Thyroid gland (tissue), 4 donors: ENCODE data around the gene COX4I2. TPM values are rescaled to one million over a fixed set of nuclear protein-coding genes. Genes with fewer than 3 reads are reported as not detected.

Source experiments
- DNase-seq, 2 donors: peaks; one replicate each; pipeline ENCODE4 v3.0.0-alpha.2; 2019
- H3K27ac ChIP-seq, 3 donors: fragments of 200-600 bp; sonication (generic); 1 replicate in 2 of 3; 2 replicates in 1 of 3; pipeline ENCODE4 v1.5.1; 2016 to 2019; ENCODE audit warnings: mild to moderate bottlenecking in 1 of 3, moderate library complexity in 1 of 3
- H3K27me3 ChIP-seq: fragments of 200-600 bp; sonication (generic); one replicate; pipeline ENCODE4 v1.5.1; 2019
- H3K36me3 ChIP-seq, 2 donors: fragments of 200-600 bp; sonication (generic); one replicate each; pipeline ENCODE4 v1.5.1; 2016 to 2019
- H3K4me1 ChIP-seq, 2 donors: fragments of 200-600 bp; sonication (generic); one replicate each; pipeline ENCODE4 v1.5.1; 2017 to 2019
- H3K4me3 ChIP-seq, 3 donors: fragments of 200-600 bp; sonication (generic); replicated peaks in 1 of 3; 1 replicate in 2 of 3; 2 replicates in 1 of 3; pipeline ENCODE4 v1.5.1; 2016; ENCODE audit warnings: mild to moderate bottlenecking in 1 of 3
- H3K9me3 ChIP-seq: fragments of 200-600 bp; sonication (generic); one replicate; pipeline ENCODE4 v1.5.1; 2017
- CTCF ChIP-seq, 6 experiments: fragments of 200-600 bp in 3 of 6; fragments of 450-650 bp in 3 of 6; sonication (generic) in 3 of 6; IDR thresholded peaks; one replicate each; pipeline ENCODE4 v1.5.1; 2016 to 2019; ENCODE audit warnings: antibody characterized with exemption in 6 of 6, mild to moderate bottlenecking in 2 of 6, inconsistent platforms in 1 of 6, moderate library complexity in 1 of 6
- POLR2A ChIP-seq, 2 donors: fragments of 450-650 bp; IDR thresholded peaks; one replicate each; pipeline ENCODE4 v1.6.1; 2017; ENCODE audit warnings: antibody characterized with exemption in 2 of 2, mild to moderate bottlenecking in 2 of 2, moderate library complexity in 1 of 2
- WGBS, 2 donors: methylation state at CpG; one replicate each; pipeline ENCODE4 v1.1.5; 2017; 5-methylcytosine and 5-hydroxymethylcytosine counted together
- intact Hi-C: fragments of 100-400 bp; cut with DNase I; formaldehyde crosslinking; loops from one replicate; pipeline ENCODE4 v1.15.1; 2023
- total RNA-seq, 4 donors: library from RNA; depleted of rRNA; stranded (reverse); fragments of >200 nt; gene quantifications; one replicate each; pipeline ENCODE4 v1.2.3, GENCODE V29; 2016

The COX4I2 gene
- total RNA-seq, 4 donors from 2014 or later: 1.1 to 4.8 (median 3.4) TPM

- intact Hi-C loops: no loop called here
- Histone ChIP-seq H3K36me3 (no peaks in the 10 kb centered on the region), H3K4me1 (peaks cover 46 to 83% of the 10 kb centered on the region in 2 donors), H3K4me3 (no peak overlapping the region), H3K27me3 (no peaks in the 10 kb centered on the region), H3K27ac (peak overlapping the region in 1 of 3 donors; percentile 80), H3K9me3 (no peaks in the 10 kb centered on the region)
- TF ChIP-seq CTCF (IDR thresholded peaks at IDR 0.05) (no peak), POLR2A (IDR thresholded peaks at IDR 0.05) (no peak)
- 85 to 97% methylated on average over 3 of the region's 3 CpGs for WGBS, 2 donors
- no peak for DNase-seq
Measured at GRCh38 chr20:31681769-31682168, 44.1 kb downstream of the COX4I2 start.

GRCh38 chr20:31682352-31682751 is 44.6 kb downstream of the COX4I2 start:
- intact Hi-C loops: no loop called here
- H3K36me3 ChIP-seq: no peaks in the 10 kb centered on the region
- H3K4me3 ChIP-seq: no peak overlapping the region
- no peaks in the 10 kb centered on the region for H3K27me3 ChIP-seq
- H3K27ac ChIP-seq: no peak overlapping the region
- DNase-seq: no peak
- H3K4me1 ChIP-seq: peaks cover 44 to 79% of the 10 kb centered on the region in 2 donors
- 97 to 98% methylated on average over 3 of the region's 3 CpGs for WGBS, 2 donors
- TF ChIP-seq CTCF (IDR thresholded peaks at IDR 0.05) (no peak), POLR2A (IDR thresholded peaks at IDR 0.05) (no peak)
- no peaks in the 10 kb centered on the region for H3K9me3 ChIP-seq

- TF ChIP-seq POLR2A (IDR thresholded peaks at IDR 0.05) (no peak), CTCF (IDR thresholded peaks at IDR 0.05) (no peak)
- Histone ChIP-seq H3K9me3 (no peaks in the 10 kb centered on the region), H3K36me3 (no peaks in the 10 kb centered on the region), H3K27ac (no peak overlapping the region), H3K4me3 (no peak overlapping the region), H3K27me3 (no peaks in the 10 kb centered on the region), H3K4me1 (peaks cover 38 to 73% of the 10 kb centered on the region in 2 donors)
- no peak for DNase-seq
- intact Hi-C loops: no loop called here
- 78 to 90% methylated on average over 2 of the region's 2 CpGs for WGBS, 2 donors
Measured at GRCh38 chr20:31682927-31683326, 45.2 kb downstream of the COX4I2 start.

- TF ChIP-seq POLR2A (IDR thresholded peaks at IDR 0.05) (no peak), CTCF (IDR thresholded peaks at IDR 0.05) (no peak)
- H3K36me3 ChIP-seq: no peaks in the 10 kb centered on the region
- no peaks in the 10 kb centered on the region for H3K9me3 ChIP-seq
- H3K4me3 ChIP-seq: no peak overlapping the region
- H3K27ac ChIP-seq: peak overlapping the region; percentile 17 to 74 (median 68)
- WGBS, 2 donors: 61 to 62% methylated on average over 11 of the region's 11 CpGs
- intact Hi-C loops: no loop called here
- H3K27me3 ChIP-seq: no peaks in the 10 kb centered on the region
- peak; percentile 64 to 80 for DNase-seq
- H3K4me1 ChIP-seq: peaks cover 27 to 59% of the 10 kb centered on the region in 2 donors
Measured at GRCh38 chr20:31684153-31685015, 46.7 kb downstream of the COX4I2 start.
